ENCODE measurements around the gene IFI30. TPM values are rescaled to one million over a fixed set of nuclear protein-coding genes. Genes with fewer than 3 reads are reported as not detected.

IFI30 gene
- total RNA-seq, 1 experiment from 2014 or later: 20.2 TPM

DNA sequence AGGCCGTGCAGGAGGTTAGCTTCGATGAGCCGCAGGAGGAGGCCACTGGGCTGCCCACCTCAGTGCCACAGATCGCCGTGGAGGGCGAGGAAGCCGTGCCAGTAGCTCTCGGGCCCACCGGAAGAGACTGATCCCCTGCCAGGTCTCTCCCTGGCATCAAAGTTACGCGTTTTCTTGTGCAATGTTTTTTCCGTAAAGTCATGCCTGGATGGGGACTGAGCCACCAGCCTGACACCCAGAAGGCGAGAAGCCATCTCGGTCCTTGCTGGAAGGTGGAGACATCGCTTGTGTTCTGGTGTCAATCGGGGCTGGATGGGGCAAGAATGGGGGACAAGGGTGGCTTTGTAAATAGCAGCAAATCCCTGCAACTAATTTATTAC, 24.0 kb upstream of the IFI30 start (continued):
- TF ChIP-seq GABPB1 (CRISPR knock-in tag; IDR thresholded peaks at IDR 0.05) (no peak), CBFB (CRISPR knock-in tag; IDR thresholded peaks at IDR 0.05; ENCODE audit: low read depth) (no peak), EMX1 (CRISPR knock-in tag; IDR thresholded peaks at IDR 0.05) (no peak), MYBL2 (CRISPR knock-in tag; IDR thresholded peaks at IDR 0.05) (no peak), KAT7 (CRISPR knock-in tag; IDR thresholded peaks at IDR 0.05; ENCODE audit: borderline replicate concordance) (no peak)
- TF ChIP-seq, protein P1, sequence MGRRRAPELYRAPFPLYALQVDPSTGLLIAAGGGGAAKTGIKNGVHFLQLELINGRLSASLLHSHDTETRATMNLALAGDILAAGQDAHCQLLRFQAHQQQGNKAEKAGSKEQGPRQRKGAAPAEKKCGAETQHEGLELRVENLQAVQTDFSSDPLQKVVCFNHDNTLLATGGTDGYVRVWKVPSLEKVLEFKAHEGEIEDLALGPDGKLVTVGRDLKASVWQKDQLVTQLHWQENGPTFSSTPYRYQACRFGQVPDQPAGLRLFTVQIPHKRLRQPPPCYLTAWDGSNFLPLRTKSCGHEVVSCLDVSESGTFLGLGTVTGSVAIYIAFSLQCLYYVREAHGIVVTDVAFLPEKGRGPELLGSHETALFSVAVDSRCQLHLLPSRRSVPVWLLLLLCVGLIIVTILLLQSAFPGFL (CRISPR knock-in tag; IDR thresholded peaks at IDR 0.05; ENCODE audit: borderline replicate concordance): no peak

DNA sequence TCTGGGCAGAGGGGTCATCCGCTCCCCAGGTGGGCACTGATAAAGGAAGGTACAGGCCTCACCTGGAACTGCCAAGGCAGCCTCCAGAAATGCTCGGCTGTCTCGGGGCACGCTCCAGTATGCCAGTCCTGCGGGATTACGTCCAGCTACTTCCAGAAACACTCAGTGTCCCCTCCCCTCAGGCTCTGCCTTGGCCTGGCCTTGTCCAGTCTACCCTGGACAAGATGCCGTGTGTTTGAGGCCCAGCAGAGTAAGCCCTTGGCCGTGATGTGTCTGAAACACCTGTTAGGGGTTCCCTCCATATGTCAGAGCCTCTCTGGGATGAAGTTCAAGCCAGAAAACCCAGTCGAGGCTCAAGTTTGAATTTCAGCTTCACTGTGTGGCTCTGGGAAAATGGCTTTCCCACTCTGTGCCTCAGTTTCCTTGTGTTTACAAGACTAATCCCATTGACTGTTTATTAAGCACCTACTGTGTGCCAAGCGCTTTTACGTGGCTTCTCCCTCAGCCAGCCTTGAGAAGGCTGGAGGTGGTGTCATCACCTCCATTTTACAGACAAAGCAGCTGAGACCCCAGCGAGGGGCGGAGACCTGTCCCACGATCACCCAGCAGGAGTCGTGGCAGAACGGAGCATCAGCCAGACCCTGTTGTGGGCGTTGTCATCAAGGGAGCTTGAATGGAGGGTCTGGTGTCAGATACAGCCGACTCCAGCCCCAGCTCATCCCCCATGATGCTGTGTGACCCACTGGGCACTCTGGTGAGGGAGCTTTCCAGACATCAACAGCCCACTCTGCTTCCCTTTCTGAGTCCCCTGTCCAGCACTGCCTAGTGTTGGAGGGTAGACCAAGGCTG, 22.6 kb upstream of the IFI30 start:
- H3K27ac Mint-ChIP-seq: peak overlapping the region; percentile 36; the same call in 1 of the 2 replicates
- H3K4me1 Mint-ChIP-seq: peaks cover 17% of the 10 kb centered on the region
- H3K4me3 Mint-ChIP-seq: peak overlapping the region; percentile 72; the same call in 1 of the 2 replicates
- no peaks in the 10 kb centered on the region for H3K9me3 Mint-ChIP-seq
- no peaks in the 10 kb centered on the region for H3K27me3 Mint-ChIP-seq (ENCODE audit: low read depth)
- POLR2A ChIA-PET: interaction anchor here (1.0 kb wide), 1 partner anchor 73 kb away, joined by 3 read pairs; no protein-coding TSS in a partner anchor
- CTCF ChIA-PET: interaction anchor here (0.6 to 2.6 kb wide), 11 partner anchors 10 to 251 kb away, joined by 3 to 31 read pairs (median 4); a partner anchor contains a TSS
- DNase-seq (ENCODE audit: low spot score): no peak
- no peak for ATAC-seq
- H3K36me3 Mint-ChIP-seq: peaks cover 7% of the 10 kb centered on the region
- TF ChIP-seq, protein P2, sequence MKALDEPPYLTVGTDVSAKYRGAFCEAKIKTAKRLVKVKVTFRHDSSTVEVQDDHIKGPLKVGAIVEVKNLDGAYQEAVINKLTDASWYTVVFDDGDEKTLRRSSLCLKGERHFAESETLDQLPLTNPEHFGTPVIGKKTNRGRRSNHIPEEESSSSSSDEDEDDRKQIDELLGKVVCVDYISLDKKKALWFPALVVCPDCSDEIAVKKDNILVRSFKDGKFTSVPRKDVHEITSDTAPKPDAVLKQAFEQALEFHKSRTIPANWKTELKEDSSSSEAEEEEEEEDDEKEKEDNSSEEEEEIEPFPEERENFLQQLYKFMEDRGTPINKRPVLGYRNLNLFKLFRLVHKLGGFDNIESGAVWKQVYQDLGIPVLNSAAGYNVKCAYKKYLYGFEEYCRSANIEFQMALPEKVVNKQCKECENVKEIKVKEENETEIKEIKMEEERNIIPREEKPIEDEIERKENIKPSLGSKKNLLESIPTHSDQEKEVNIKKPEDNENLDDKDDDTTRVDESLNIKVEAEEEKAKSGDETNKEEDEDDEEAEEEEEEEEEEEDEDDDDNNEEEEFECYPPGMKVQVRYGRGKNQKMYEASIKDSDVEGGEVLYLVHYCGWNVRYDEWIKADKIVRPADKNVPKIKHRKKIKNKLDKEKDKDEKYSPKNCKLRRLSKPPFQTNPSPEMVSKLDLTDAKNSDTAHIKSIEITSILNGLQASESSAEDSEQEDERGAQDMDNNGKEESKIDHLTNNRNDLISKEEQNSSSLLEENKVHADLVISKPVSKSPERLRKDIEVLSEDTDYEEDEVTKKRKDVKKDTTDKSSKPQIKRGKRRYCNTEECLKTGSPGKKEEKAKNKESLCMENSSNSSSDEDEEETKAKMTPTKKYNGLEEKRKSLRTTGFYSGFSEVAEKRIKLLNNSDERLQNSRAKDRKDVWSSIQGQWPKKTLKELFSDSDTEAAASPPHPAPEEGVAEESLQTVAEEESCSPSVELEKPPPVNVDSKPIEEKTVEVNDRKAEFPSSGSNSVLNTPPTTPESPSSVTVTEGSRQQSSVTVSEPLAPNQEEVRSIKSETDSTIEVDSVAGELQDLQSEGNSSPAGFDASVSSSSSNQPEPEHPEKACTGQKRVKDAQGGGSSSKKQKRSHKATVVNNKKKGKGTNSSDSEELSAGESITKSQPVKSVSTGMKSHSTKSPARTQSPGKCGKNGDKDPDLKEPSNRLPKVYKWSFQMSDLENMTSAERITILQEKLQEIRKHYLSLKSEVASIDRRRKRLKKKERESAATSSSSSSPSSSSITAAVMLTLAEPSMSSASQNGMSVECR (CRISPR knock-in tag; IDR thresholded peaks at IDR 0.05; ENCODE audit: borderline replicate concordance): no peak
- TF ChIP-seq TEAD1 (CRISPR knock-in tag; IDR thresholded peaks at IDR 0.05) (no peak), SMAD3 (CRISPR knock-in tag; IDR thresholded peaks at IDR 0.05; ENCODE audit: borderline replicate concordance) (no peak), GABPB1 (CRISPR knock-in tag; IDR thresholded peaks at IDR 0.05) (no peak), FOXP1 (CRISPR knock-in tag; IDR thresholded peaks at IDR 0.05; ENCODE audit: borderline replicate concordance) (no peak), CREB1 (CRISPR knock-in tag; IDR thresholded peaks at IDR 0.05) (no peak), NR1H2 (CRISPR knock-in tag; IDR thresholded peaks at IDR 0.05) (no peak), KAT7 (CRISPR knock-in tag; IDR thresholded peaks at IDR 0.05; ENCODE audit: borderline replicate concordance) (no peak), ZNF138 (CRISPR knock-in tag; conservative IDR thresholded peaks at IDR 0.05) (no peak), TCF7 (CRISPR knock-in tag; IDR thresholded peaks at IDR 0.05; ENCODE audit: low read depth) (no peak), TP53 (CRISPR knock-in tag; IDR thresholded peaks at IDR 0.05) (no peak), JAZF1 (CRISPR knock-in tag; IDR thresholded peaks at IDR 0.05) (no peak)
- TF ChIP-seq, protein P3, sequence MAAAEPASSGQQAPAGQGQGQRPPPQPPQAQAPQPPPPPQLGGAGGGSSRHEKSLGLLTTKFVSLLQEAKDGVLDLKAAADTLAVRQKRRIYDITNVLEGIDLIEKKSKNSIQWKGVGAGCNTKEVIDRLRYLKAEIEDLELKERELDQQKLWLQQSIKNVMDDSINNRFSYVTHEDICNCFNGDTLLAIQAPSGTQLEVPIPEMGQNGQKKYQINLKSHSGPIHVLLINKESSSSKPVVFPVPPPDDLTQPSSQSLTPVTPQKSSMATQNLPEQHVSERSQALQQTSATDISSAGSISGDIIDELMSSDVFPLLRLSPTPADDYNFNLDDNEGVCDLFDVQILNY (CRISPR knock-in tag; IDR thresholded peaks at IDR 0.05): no peak
- TF ChIP-seq, protein P4, sequence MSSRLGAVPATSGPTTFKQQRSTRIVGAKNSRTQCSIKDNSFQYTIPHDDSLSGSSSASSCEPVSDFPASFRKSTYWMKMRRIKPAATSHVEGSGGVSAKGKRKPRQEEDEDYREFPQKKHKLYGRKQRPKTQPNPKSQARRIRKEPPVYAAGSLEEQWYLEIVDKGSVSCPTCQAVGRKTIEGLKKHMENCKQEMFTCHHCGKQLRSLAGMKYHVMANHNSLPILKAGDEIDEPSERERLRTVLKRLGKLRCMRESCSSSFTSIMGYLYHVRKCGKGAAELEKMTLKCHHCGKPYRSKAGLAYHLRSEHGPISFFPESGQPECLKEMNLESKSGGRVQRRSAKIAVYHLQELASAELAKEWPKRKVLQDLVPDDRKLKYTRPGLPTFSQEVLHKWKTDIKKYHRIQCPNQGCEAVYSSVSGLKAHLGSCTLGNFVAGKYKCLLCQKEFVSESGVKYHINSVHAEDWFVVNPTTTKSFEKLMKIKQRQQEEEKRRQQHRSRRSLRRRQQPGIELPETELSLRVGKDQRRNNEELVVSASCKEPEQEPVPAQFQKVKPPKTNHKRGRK (CRISPR knock-in tag; IDR thresholded peaks at IDR 0.05; ENCODE audit: borderline replicate concordance): no peak
- TF ChIP-seq, protein P5, sequence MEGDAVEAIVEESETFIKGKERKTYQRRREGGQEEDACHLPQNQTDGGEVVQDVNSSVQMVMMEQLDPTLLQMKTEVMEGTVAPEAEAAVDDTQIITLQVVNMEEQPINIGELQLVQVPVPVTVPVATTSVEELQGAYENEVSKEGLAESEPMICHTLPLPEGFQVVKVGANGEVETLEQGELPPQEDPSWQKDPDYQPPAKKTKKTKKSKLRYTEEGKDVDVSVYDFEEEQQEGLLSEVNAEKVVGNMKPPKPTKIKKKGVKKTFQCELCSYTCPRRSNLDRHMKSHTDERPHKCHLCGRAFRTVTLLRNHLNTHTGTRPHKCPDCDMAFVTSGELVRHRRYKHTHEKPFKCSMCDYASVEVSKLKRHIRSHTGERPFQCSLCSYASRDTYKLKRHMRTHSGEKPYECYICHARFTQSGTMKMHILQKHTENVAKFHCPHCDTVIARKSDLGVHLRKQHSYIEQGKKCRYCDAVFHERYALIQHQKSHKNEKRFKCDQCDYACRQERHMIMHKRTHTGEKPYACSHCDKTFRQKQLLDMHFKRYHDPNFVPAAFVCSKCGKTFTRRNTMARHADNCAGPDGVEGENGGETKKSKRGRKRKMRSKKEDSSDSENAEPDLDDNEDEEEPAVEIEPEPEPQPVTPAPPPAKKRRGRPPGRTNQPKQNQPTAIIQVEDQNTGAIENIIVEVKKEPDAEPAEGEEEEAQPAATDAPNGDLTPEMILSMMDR (IDR thresholded peaks at IDR 0.05): no peak
- TF ChIP-seq, protein P6, sequence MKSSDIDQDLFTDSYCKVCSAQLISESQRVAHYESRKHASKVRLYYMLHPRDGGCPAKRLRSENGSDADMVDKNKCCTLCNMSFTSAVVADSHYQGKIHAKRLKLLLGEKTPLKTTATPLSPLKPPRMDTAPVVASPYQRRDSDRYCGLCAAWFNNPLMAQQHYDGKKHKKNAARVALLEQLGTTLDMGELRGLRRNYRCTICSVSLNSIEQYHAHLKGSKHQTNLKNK (CRISPR knock-in tag; IDR thresholded peaks at IDR 0.05): no peak

All from WTC11 (cell line).